ENCODE results near the gene DSCAML1. TPM values are rescaled to one million over a fixed set of nuclear protein-coding genes. Genes with fewer than 3 reads are reported as not detected.

The DSCAML1 gene
- total RNA-seq, 1 donor, result not detected

DNA sequence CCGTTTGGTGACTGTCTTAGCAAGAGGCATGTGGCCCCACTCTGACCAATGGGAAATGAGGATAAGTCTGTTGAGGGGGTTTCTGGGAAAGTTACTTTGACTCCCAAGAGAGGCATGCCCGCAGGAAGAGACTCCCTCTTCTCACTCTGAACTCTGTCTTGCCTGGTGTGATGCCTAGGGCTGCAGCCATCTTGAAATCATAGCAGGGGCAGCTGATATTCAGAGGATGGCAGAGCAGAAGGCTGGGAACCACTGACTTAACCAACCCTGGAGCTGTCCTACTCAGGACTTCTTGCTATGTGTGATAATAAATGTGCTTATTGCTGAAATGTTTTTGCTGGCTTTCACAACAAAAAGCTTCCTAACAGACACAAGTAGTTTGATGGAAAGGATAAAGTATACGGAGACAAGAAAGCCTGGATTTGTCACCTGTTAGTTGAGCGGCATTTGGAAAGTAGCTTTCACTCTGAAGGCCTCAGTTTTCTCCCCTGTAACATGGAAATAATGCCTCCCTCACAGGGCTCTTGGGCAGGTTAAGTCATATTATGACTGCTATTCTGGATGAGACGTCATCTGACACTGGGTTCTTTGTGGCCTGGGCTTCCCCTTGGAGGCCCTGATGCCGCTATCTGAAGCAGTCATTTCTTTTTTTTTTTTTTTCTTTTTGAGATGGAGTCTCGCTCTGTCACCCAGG lies 340.8 kb downstream of the DSCAML1 start:
- no peak overlapping the region for H3K4me3 ChIP-seq (ENCODE audit: low read depth, low read length)
- TF ChIP-seq, protein P1, sequence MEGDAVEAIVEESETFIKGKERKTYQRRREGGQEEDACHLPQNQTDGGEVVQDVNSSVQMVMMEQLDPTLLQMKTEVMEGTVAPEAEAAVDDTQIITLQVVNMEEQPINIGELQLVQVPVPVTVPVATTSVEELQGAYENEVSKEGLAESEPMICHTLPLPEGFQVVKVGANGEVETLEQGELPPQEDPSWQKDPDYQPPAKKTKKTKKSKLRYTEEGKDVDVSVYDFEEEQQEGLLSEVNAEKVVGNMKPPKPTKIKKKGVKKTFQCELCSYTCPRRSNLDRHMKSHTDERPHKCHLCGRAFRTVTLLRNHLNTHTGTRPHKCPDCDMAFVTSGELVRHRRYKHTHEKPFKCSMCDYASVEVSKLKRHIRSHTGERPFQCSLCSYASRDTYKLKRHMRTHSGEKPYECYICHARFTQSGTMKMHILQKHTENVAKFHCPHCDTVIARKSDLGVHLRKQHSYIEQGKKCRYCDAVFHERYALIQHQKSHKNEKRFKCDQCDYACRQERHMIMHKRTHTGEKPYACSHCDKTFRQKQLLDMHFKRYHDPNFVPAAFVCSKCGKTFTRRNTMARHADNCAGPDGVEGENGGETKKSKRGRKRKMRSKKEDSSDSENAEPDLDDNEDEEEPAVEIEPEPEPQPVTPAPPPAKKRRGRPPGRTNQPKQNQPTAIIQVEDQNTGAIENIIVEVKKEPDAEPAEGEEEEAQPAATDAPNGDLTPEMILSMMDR (IDR thresholded peaks at IDR 0.05; ENCODE audit: insufficient read depth, low read depth, low read length), result no peak
- no peak for DNase-seq (ENCODE audit: low read depth)

- no peak for DNase-seq (ENCODE audit: low read depth)
- H3K4me3 ChIP-seq (ENCODE audit: low read depth, low read length), result no peak overlapping the region
- TF ChIP-seq, protein P1 (IDR thresholded peaks at IDR 0.05; ENCODE audit: insufficient read depth, low read depth, low read length), result no peak
Observed at GRCh38 chr11:117454564-117454917, 342.5 kb downstream of the DSCAML1 start.

DNA sequence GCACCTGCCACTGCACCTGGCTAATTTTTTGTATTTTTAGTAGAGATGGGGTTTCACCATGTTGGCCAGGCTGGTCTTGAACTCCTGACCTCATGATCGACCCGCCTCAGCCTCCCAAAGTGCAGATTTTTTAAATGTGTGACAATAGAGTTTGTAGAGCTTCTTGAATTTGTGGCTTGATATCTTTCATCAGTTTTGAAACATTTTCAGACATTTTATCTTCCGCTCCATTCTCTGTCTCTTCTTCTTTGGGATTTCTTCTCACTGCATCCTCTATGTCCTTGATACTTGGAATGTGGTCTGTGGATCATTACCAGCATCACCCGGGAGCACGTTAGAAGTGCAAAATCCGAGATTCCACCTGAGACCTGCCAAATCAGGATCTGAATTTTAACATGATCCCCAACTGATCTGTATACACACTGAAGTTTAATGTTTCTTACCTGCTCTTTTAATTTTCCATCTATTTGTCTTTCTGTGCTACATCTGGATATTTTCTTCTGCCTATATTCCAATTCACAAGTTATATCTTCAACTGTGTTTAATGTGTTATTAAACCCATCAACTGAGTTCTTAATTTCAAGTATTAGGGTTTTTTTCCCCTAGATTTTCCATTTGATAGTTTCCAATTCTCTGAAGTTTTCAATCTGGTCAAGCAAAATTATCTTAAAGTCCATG lies 343.0 kb downstream of the DSCAML1 start:
- H3K4me3 ChIP-seq (ENCODE audit: low read depth, low read length), result no peak overlapping the region
- DNase-seq (ENCODE audit: low read depth), result no peak
- TF ChIP-seq, protein P1 (IDR thresholded peaks at IDR 0.05; ENCODE audit: insufficient read depth, low read depth, low read length), result no peak

DNA sequence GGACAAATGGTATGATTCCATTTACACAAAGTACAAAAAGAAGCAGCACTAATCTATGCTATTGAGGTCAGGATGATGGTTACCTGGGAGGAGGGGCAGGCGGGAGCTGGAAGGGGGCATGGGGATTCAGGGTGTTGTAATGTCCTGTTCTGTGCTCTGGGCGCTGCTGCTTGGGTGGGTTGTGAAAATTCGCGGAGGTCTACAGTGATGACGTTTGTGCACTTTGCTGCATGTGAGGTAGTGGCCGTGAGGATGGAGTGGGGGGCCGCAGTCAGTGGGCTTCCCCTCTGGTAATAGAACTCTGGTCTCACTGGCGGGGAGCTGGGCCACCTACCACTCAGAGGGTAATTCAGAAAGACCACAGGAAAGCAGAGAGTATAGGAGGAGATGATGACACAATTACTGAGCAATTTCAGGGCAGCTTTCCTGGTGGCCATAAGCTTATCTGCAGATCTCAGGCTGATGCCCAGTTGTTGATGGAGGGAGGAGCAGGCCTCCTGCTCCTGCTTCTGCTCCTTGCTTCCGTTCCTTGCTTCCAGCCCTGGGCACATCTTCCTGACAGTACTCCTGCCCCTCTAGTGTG lies 347.8 kb downstream of the DSCAML1 start:
- DNase-seq (ENCODE audit: low read depth), result no peak
- TF ChIP-seq, protein P1 (IDR thresholded peaks at IDR 0.05; ENCODE audit: insufficient read depth, low read depth, low read length), result no peak
- H3K4me3 ChIP-seq (ENCODE audit: low read depth, low read length), result no peak overlapping the region

GRCh38 chr11:117444711-117445658 lies 352.0 kb downstream of the DSCAML1 start:
- no peak for DNase-seq (ENCODE audit: low read depth)
- TF ChIP-seq, protein P1 (IDR thresholded peaks at IDR 0.05; ENCODE audit: insufficient read depth, low read depth, low read length), result no peak
- no peak overlapping the region for H3K4me3 ChIP-seq (ENCODE audit: low read depth, low read length)

DNA sequence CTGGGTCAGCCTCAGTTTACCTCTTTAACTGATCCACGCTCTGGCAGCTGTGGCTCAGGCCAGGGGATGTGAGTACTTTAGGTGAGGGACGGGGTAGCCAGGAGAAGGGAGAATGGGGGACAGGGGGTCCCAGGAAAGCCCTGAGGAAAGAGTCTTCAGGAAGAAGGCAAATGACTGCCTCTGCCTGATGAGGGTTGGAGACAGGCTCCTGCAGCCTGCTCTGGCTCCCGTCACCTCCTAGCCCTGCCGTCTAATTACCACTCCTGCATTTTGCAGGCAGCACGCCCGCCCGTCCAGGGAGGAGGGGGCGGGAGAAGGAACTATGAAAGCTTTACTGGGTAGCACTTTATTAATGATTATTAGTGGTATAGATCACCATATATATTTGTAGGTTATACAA lies 352.8 kb downstream of the DSCAML1 start:
- no peak for DNase-seq (ENCODE audit: low read depth)
- H3K4me3 ChIP-seq (ENCODE audit: low read depth, low read length), result no peak overlapping the region
- TF ChIP-seq, protein P1 (IDR thresholded peaks at IDR 0.05; ENCODE audit: insufficient read depth, low read depth, low read length), result no peak
